Endodermal cell (in vitro differentiated cells): ENCODE results near the gene NDUFB10. TPM values are rescaled to one million over a fixed set of nuclear protein-coding genes. Genes with fewer than 3 reads are reported as not detected.

Experiments
- DNase-seq: peaks from one replicate; pipeline ENCODE4 v3.0.0-alpha.2; 2017
- H3K27ac ChIP-seq: 2 replicates; pipeline ENCODE4 v1.5.1; 2013; ENCODE audit warnings: mild to moderate bottlenecking, low read depth, low read length, moderate library complexity
- H3K27me3 ChIP-seq: 2 replicates; pipeline ENCODE4 v1.6.1; 2013; ENCODE audit warnings: mild to moderate bottlenecking, low read length, moderate library complexity; ENCODE audit not compliant: insufficient read depth, control insufficient read depth, poor library complexity, severe bottlenecking
- H3K36me3 ChIP-seq: 2 replicates; pipeline ENCODE4 v1.7.0; 2013; ENCODE audit warnings: mild to moderate bottlenecking, low read length, moderate library complexity; ENCODE audit not compliant: control insufficient read depth, insufficient read depth
- H3K4me1 ChIP-seq: one replicate; pipeline ENCODE4 v1.7.0; 2013; ENCODE audit warnings: low read length; ENCODE audit not compliant: control insufficient read depth, insufficient read depth
- H3K4me3 ChIP-seq: 2 replicates; pipeline ENCODE4 v1.5.1; 2013; ENCODE audit warnings: mild to moderate bottlenecking, low read length, moderate library complexity
- H3K9ac ChIP-seq: 2 replicates; pipeline ENCODE4 v1.6.1; 2013; ENCODE audit warnings: mild to moderate bottlenecking, low read length, moderate library complexity; ENCODE audit not compliant: poor library complexity, severe bottlenecking; ENCODE audit errors: extremely low read depth
- H3K9me3 ChIP-seq: 2 replicates; pipeline ENCODE4 v1.6.1; 2013; ENCODE audit warnings: mild to moderate bottlenecking, low read length, moderate library complexity; ENCODE audit not compliant: control insufficient read depth
- H3K27ac Mint-ChIP-seq: 2 replicates; pipeline ENCODE4 v1.8.0; 2020; ENCODE audit warnings: mixed read lengths
- H3K27me3 Mint-ChIP-seq: 2 replicates; pipeline ENCODE4 v1.8.0; 2021; ENCODE audit warnings: mild to moderate bottlenecking, mixed read lengths; ENCODE audit not compliant: insufficient read depth
- H3K36me3 Mint-ChIP-seq: 2 replicates; pipeline ENCODE4 v1.8.0; 2020; ENCODE audit warnings: low read depth, mixed read lengths
- H3K4me1 Mint-ChIP-seq: 2 replicates; pipeline ENCODE4 v1.8.0; 2020; ENCODE audit warnings: mixed read lengths
- H3K4me3 Mint-ChIP-seq: 2 replicates; pipeline ENCODE4 v1.8.0; 2020; ENCODE audit warnings: mild to moderate bottlenecking, moderate library complexity, mixed read lengths
- H3K9me3 Mint-ChIP-seq: 2 replicates; pipeline ENCODE4 v1.8.0; 2020; ENCODE audit warnings: mild to moderate bottlenecking, mixed read lengths
- CTCF ChIP-seq: fragments of 200-600 bp; sonication (generic); conservative IDR thresholded peaks from 2 replicates; pipeline ENCODE4 v1.5.0; 2021; ENCODE audit warnings: antibody characterized with exemption, mild to moderate bottlenecking
- WGBS, 2 experiments: methylation state at CpG; one replicate each; pipeline versions ENCODE4 v1.1.5 to v1.1.7; 2013; ENCODE audit warnings: missing lambda C conversion rate in 2 of 2, mixed read lengths in 1 of 2; ENCODE audit not compliant: insufficient coverage in 1 of 2, insufficient read length in 1 of 2; 5-methylcytosine and 5-hydroxymethylcytosine counted together
- total RNA-seq, 2 donors: library from RNA; stranded (reverse); fragmentation: NEBNext Ultra II Directional in 1 of 2; extraction: Animal tissue kit (Norgen Biotek cat#: 25700) in 1 of 2; gene quantifications; 2 replicates in 1 of 2; 3 replicates in 1 of 2; pipeline ENCODE4 v1.2.1, GENCODE V29; 2021

NDUFB10 gene
- total RNA-seq, 2 donors from 2014 or later, result 167 to 192 TPM

DNA sequence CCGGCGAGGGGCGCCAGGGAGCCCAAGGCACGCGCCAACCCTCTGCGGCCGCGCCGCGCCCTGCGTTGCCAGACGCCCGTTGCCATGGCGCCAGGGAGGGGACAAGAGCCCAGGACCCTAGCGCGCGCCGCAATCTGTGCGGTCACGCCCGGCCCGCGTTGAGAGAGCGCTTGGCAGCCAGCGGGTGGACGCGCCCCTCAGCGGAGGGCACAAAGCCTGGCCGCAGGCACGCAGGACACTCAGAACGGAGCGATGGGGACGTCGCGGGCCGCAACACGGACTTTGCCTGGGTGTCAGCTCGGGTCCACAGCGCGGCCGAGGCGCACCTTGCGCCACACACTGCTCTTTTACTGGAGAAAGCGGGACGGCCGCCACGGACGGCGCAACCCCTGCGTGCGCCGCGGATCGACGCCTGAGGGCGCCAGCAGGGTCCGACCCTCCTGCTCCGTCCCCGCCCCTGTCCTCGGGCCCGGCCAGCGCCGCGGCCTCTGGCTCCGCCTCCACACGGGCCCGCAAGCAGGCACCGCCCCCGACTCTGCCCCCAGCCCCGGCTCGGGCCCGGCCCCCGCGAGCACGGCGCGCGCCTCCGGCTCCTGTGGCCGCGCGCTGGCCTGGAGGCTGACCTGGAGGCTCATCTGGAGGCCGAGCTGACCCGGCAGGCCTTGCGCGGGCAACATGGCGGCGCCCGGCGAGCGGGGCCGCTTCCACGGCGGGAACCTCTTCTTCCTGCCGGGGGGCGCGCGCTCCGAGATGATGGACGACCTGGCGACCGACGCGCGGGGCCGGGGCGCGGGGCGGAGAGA lies 24.4 kb downstream of the NDUFB10 start, which contains the start of gene GFER:
TSS of gene GFER (plus strand) at position 650 of the 803 bp plus-strand sequence. CDS start at position 676, 26 bp downstream.
- peaks cover 56% of the 10 kb centered on the region for H3K27me3 ChIP-seq

DNA sequence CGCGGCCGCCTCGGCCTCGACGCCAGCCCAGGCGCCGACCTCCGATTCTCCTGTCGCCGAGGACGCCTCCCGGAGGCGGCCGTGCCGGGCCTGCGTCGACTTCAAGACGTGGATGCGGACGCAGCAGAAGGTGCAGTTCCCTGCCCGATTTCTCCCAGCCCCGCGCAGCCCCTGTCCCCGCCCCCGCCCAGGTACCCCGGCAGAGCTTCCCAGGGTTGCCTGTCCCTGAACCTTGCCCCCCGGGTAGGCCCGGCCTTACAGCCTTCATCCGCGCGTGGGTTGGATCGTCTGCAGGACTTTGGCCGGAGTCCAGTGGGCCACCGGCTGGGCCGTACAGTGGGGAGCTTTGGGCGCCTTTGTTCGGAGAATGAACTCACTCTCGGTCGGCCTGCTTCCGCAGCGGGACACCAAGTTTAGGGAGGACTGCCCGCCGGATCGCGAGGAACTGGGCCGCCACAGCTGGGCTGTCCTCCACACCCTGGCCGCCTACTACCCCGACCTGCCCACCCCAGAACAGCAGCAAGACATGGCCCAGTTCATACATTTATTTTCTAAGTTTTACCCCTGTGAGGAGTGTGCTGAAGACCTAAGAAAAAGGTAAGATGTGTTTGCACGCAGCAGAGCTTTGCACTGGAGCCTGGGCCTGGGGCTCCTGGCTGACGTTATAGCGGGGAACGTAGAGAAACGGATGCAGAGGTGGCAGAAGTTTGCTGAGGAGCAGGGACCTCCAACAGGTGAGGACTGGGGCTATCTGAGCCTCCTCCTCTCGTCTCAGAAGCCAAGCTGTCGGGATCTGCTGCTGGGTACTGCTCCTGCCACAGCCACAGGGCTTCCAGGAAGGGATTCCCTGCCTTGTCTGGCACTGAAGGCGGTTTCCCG lies 25.2 kb downstream of the NDUFB10 start:
- peak overlapping the region; percentile 81 for H3K4me3 Mint-ChIP-seq
- TF ChIP-seq CTCF, result no peak
- H3K36me3 Mint-ChIP-seq, result peaks cover 10% of the 10 kb centered on the region
- Histone ChIP-seq H3K27ac (peak overlapping the region; percentile 67), H3K9me3 (no peaks in the 10 kb centered on the region), H3K9ac (peak overlapping the region; percentile 80), H3K4me1 (no peaks in the 10 kb centered on the region), H3K27me3 (peaks cover 58% of the 10 kb centered on the region), H3K4me3 (peak overlapping the region; percentile 82), H3K36me3 (peaks cover 22% of the 10 kb centered on the region)
- peaks cover 6% of the 10 kb centered on the region for H3K4me1 Mint-ChIP-seq
- WGBS, 2 experiments, result 8 to 12% methylated on average over 48 to 58 of the region's 58 CpGs
- peak overlapping the region; percentile 89 for H3K27ac Mint-ChIP-seq
- DNase-seq, result peak; percentile 58
- no peaks in the 10 kb centered on the region for H3K9me3 Mint-ChIP-seq
- H3K27me3 Mint-ChIP-seq, result peaks cover 54% of the 10 kb centered on the region

More for the DNA sequence above, 24.4 kb downstream of the NDUFB10 start, which contains the start of gene GFER:
- Histone ChIP-seq H3K4me1 (no peaks in the 10 kb centered on the region), H3K9me3 (no peaks in the 10 kb centered on the region), H3K4me3 (peak within 1 kb of the TSS; percentile 82), H3K36me3 (peaks cover 23% of the 10 kb centered on the region), H3K27ac (peak within 1 kb of the TSS; percentile 97), H3K9ac (peak within 1 kb of the TSS; percentile 80)
- DNase-seq, result peak; percentile 98
- Mint-ChIP-seq H3K27ac (peak within 1 kb of the TSS; percentile 89), H3K36me3 (peaks cover 10% of the 10 kb centered on the region), H3K4me1 (peaks cover 5% of the 10 kb centered on the region), H3K9me3 (no peaks in the 10 kb centered on the region), H3K27me3 (peaks cover 49% of the 10 kb centered on the region), H3K4me3 (peak within 1 kb of the TSS; percentile 81)
- TF ChIP-seq CTCF, result peak; percentile 67
- WGBS, 2 experiments, result 0 to 1% methylated on average over 55 to 109 of the region's 109 CpGs

- peaks cover 51% of the 10 kb centered on the region for H3K27me3 ChIP-seq
- no peak overlapping the region for H3K27ac Mint-ChIP-seq
Observed at GRCh38 chr16:1985466-1986150, 26.3 kb downstream of the NDUFB10 start.

More at GRCh38 chr16:1985466-1986150, 26.3 kb downstream of the NDUFB10 start:
- Histone ChIP-seq H3K9me3 (no peaks in the 10 kb centered on the region), H3K4me1 (no peaks in the 10 kb centered on the region), H3K27ac (no peak overlapping the region), H3K4me3 (peak overlapping the region; percentile 82), H3K9ac (no peak overlapping the region), H3K36me3 (peaks cover 22% of the 10 kb centered on the region)
- Mint-ChIP-seq H3K4me3 (peak overlapping the region; percentile 81), H3K9me3 (no peaks in the 10 kb centered on the region), H3K36me3 (peaks cover 10% of the 10 kb centered on the region), H3K4me1 (peaks cover 6% of the 10 kb centered on the region), H3K27me3 (peaks cover 48% of the 10 kb centered on the region)
- DNase-seq, result no peak
- whole genome bisulfite sequencing, 2 experiments, result 93 to 97% methylated on average over 13 to 14 of the region's 14 CpGs
- TF ChIP-seq CTCF, result no peak
